CD14-positive monocyte (primary cell): Measurements from ENCODE around the gene TMA7. TPM values are rescaled to one million over a fixed set of nuclear protein-coding genes. Genes with fewer than 3 reads are reported as not detected.
A peak's percentile ranks its signal among the peaks of the same experiment; 100 is the strongest.

ENCODE experiments used
- DNase-seq, 3 donors: peaks; one replicate each; pipeline ENCODE4 v3.0.0-alpha.2; 2011 to 2022
- H2AFZ ChIP-seq: 2 replicates; pipeline ENCODE4 v1.6.0; 2012; ENCODE audit warnings: mild to moderate bottlenecking, low read depth, low read length, inconsistent platforms; ENCODE audit not compliant: insufficient read depth, poor library complexity, severe bottlenecking
- H3K27ac ChIP-seq, 2 donors: 1 replicate in 1 of 2; 2 replicates in 1 of 2; pipeline ENCODE4 v1.5.1; 2012 to 2013; ENCODE audit warnings: low read length in 2 of 2, control low read depth in 1 of 2, inconsistent platforms in 1 of 2, low read depth in 1 of 2, mild to moderate bottlenecking in 1 of 2
- H3K27me3 ChIP-seq, 2 donors: one replicate each; pipeline versions ENCODE4 v1.6.0 to v1.6.1; 2011 to 2013; ENCODE audit warnings: low read length in 2 of 2; ENCODE audit not compliant: control insufficient read depth in 2 of 2, insufficient read depth in 2 of 2
- H3K36me3 ChIP-seq, 2 donors: replicated peaks in 1 of 2; 1 replicate in 1 of 2; 2 replicates in 1 of 2; pipeline versions ENCODE4 v1.5.1 to v1.6.1; 2012 to 2013; ENCODE audit warnings: low read length in 2 of 2, control low read depth in 1 of 2, inconsistent platforms in 1 of 2, mild to moderate bottlenecking in 1 of 2; ENCODE audit not compliant: insufficient read depth in 2 of 2, control insufficient read depth in 1 of 2
- H3K4me1 ChIP-seq, 2 donors: 1 replicate in 1 of 2; 2 replicates in 1 of 2; pipeline versions ENCODE4 v1.5.1 to v1.6.1; 2012 to 2013; ENCODE audit warnings: low read length in 2 of 2, control low read depth in 1 of 2, inconsistent platforms in 1 of 2, mild to moderate bottlenecking in 1 of 2, moderate library complexity in 1 of 2; ENCODE audit not compliant: insufficient read depth in 2 of 2, control insufficient read depth in 1 of 2
- H3K4me2 ChIP-seq: replicated peaks from 2 replicates; pipeline ENCODE3; 2012; ENCODE audit warnings: low read length, moderate library complexity, mild to moderate bottlenecking; ENCODE audit not compliant: poor library complexity, severe bottlenecking; ENCODE audit errors: extremely low read depth
- H3K4me3 ChIP-seq, 3 experiments: fragments of 200-600 bp in 1 of 3; sonication (generic) in 1 of 3; replicated peaks in 1 of 3; 1 replicate in 2 of 3; 2 replicates in 1 of 3; pipeline ENCODE4 v1.5.1; 2011 to 2013; ENCODE audit warnings: low read length in 3 of 3, mild to moderate bottlenecking in 3 of 3, control low read depth in 2 of 3, low read depth in 2 of 3, inconsistent platforms in 1 of 3, moderate library complexity in 1 of 3
- H3K79me2 ChIP-seq: 2 replicates; pipeline ENCODE4 v1.6.0; 2012; ENCODE audit warnings: mild to moderate bottlenecking, control low read depth, inconsistent platforms, low read length, moderate library complexity; ENCODE audit not compliant: insufficient read depth
- H3K9ac ChIP-seq: 2 replicates; pipeline ENCODE4 v1.6.0; 2017; ENCODE audit warnings: low read length, mild to moderate bottlenecking; ENCODE audit not compliant: insufficient read depth, poor library complexity, severe bottlenecking
- H3K9me3 ChIP-seq, 2 donors: replicated peaks in 1 of 2; 1 replicate in 1 of 2; 2 replicates in 1 of 2; pipeline versions ENCODE4 v1.5.1 to v1.6.1; 2012 to 2013; ENCODE audit warnings: low read length in 2 of 2, control low read depth in 1 of 2; ENCODE audit not compliant: control insufficient read depth in 1 of 2, insufficient read depth in 1 of 2
- H4K20me1 ChIP-seq: 2 replicates; pipeline ENCODE4 v1.6.0; 2012; ENCODE audit warnings: mild to moderate bottlenecking, low read length, control low read depth, moderate library complexity; ENCODE audit not compliant: insufficient read depth
- H3K27ac Mint-ChIP-seq, 7 donors: one replicate each; pipeline ENCODE4 v1.8.0; 2020; ENCODE audit warnings: mild to moderate bottlenecking in 7 of 7, mixed read lengths in 7 of 7, moderate library complexity in 6 of 7, inconsistent platforms in 2 of 7
- H3K27me3 Mint-ChIP-seq, 3 donors: one replicate each; pipeline ENCODE4 v1.8.0; 2021 to 2022; ENCODE audit warnings: low read depth in 3 of 3, mild to moderate bottlenecking in 3 of 3, mixed read lengths in 3 of 3, moderate library complexity in 3 of 3, inconsistent platforms in 1 of 3
- H3K36me3 Mint-ChIP-seq, 2 donors: one replicate each; pipeline ENCODE4 v1.8.0; 2020; ENCODE audit warnings: mixed read lengths in 2 of 2, inconsistent platforms in 1 of 2, mild to moderate bottlenecking in 1 of 2
- H3K4me1 Mint-ChIP-seq: one replicate; pipeline ENCODE4 v1.8.0; 2020; ENCODE audit warnings: mild to moderate bottlenecking, mixed read lengths
- H3K4me3 Mint-ChIP-seq, 2 donors: one replicate each; pipeline ENCODE4 v1.8.0; 2020; ENCODE audit warnings: mild to moderate bottlenecking in 2 of 2, mixed read lengths in 2 of 2, moderate library complexity in 1 of 2
- H3K9me3 Mint-ChIP-seq, 7 donors: one replicate each; pipeline ENCODE4 v1.8.0; 2020 to 2022; ENCODE audit warnings: mixed read lengths in 7 of 7, mild to moderate bottlenecking in 6 of 7, moderate library complexity in 6 of 7, inconsistent platforms in 2 of 7
- WGBS: methylation state at CpG from one replicate; pipeline ENCODE4 v1.1.5; 2013; ENCODE audit warnings: missing lambda C conversion rate; ENCODE audit not compliant: insufficient coverage; 5-methylcytosine and 5-hydroxymethylcytosine counted together
- intact Hi-C, 2 donors: fragments of 100-400 bp; cut with micrococcal nuclease; formaldehyde crosslinking; loops; one replicate each; pipeline versions ENCODE4 v1.15.0 to v1.15.1; 2023
- polyA plus RNA-seq, 3 donors: library from polyadenylated mRNA; depleted of rRNA in 1 of 3; unstranded in 2 of 3; stranded (reverse) in 1 of 3; fragments of 300-500 nt in 2 of 3; fragments of >200 nt in 1 of 3; fragmentation: Illumina TruSeq in 2 of 3; gene quantifications; 1 replicate in 2 of 3; 2 replicates in 1 of 3; pipeline ENCODE4 v1.2.3, GENCODE V29; 2012 to 2021
- TF ChIP-seq, protein P1 (sequence below): fragments of 200-600 bp; IDR thresholded peaks from one replicate; pipeline ENCODE4 v1.8.0; 2022; ENCODE audit warnings: antibody characterized with exemption, mild to moderate bottlenecking

Gene TMA7
- polyA plus RNA-seq, 3 donors: 301 to 559 (median 478) TPM

- H3K36me3 ChIP-seq: no peaks in the 10 kb centered on the region
These were observed 31.2 kb upstream of the TMA7 start for GRCh38 chr3:48408823-48409281.

GRCh38 chr3:48409291-48410201 is 30.5 kb upstream of the TMA7 start:
- Histone ChIP-seq H3K4me2 (no peak overlapping the region), H4K20me1 (no peaks in the 10 kb centered on the region), H3K4me1 (no peaks in the 10 kb centered on the region), H2AFZ (no peak overlapping the region), H3K9ac (no peak overlapping the region), H3K9me3 (no peaks in the 10 kb centered on the region), H3K27me3 (no peaks in the 10 kb centered on the region), H3K4me3 (no peak overlapping the region), H3K36me3 (no peaks in the 10 kb centered on the region), H3K27ac (no peak overlapping the region), H3K79me2 (no peaks in the 10 kb centered on the region)
- intact Hi-C loops: no loop called here
- TF ChIP-seq, protein P1, sequence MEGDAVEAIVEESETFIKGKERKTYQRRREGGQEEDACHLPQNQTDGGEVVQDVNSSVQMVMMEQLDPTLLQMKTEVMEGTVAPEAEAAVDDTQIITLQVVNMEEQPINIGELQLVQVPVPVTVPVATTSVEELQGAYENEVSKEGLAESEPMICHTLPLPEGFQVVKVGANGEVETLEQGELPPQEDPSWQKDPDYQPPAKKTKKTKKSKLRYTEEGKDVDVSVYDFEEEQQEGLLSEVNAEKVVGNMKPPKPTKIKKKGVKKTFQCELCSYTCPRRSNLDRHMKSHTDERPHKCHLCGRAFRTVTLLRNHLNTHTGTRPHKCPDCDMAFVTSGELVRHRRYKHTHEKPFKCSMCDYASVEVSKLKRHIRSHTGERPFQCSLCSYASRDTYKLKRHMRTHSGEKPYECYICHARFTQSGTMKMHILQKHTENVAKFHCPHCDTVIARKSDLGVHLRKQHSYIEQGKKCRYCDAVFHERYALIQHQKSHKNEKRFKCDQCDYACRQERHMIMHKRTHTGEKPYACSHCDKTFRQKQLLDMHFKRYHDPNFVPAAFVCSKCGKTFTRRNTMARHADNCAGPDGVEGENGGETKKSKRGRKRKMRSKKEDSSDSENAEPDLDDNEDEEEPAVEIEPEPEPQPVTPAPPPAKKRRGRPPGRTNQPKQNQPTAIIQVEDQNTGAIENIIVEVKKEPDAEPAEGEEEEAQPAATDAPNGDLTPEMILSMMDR: no peak
- no peaks in the 10 kb centered on the region for H3K9me3 Mint-ChIP-seq
- DNase-seq: no peak
- no peaks in the 10 kb centered on the region for H3K4me1 Mint-ChIP-seq
- no peaks in the 10 kb centered on the region for H3K36me3 Mint-ChIP-seq
- no peak overlapping the region for H3K4me3 Mint-ChIP-seq
- peaks cover 0 to 4% (median 0%) of the 10 kb centered on the region in 3 donors for H3K27me3 Mint-ChIP-seq
- 95% methylated on average over 25 of the region's 31 CpGs for WGBS
- peak overlapping the region in 2 of 7 donors; percentile 18 to 51 for H3K27ac Mint-ChIP-seq

More at GRCh38 chr3:48408823-48409281, 31.2 kb upstream of the TMA7 start:
- H3K27me3 Mint-ChIP-seq: peaks cover 0 to 4% (median 0%) of the 10 kb centered on the region in 3 donors
- Histone ChIP-seq H3K79me2 (no peaks in the 10 kb centered on the region), H3K4me1 (no peaks in the 10 kb centered on the region), H3K9ac (no peak overlapping the region), H3K4me3 (no peak overlapping the region), H4K20me1 (no peaks in the 10 kb centered on the region), H3K4me2 (no peak overlapping the region), H3K27ac (no peak overlapping the region), H2AFZ (no peak overlapping the region), H3K9me3 (no peaks in the 10 kb centered on the region), H3K27me3 (no peaks in the 10 kb centered on the region)
- no peak overlapping the region for H3K4me3 Mint-ChIP-seq
- intact Hi-C loops: no loop called here
- TF ChIP-seq, protein P1: no peak
- H3K27ac Mint-ChIP-seq: peak overlapping the region in 1 of 7 donors; percentile 51
- 93% methylated on average over 4 of the region's 4 CpGs for WGBS
- no peaks in the 10 kb centered on the region for H3K9me3 Mint-ChIP-seq
- no peak for DNase-seq
- H3K4me1 Mint-ChIP-seq: no peaks in the 10 kb centered on the region
- no peaks in the 10 kb centered on the region for H3K36me3 Mint-ChIP-seq
